Spleen (tissue), 7 donors: ENCODE results near the gene TCL1B.

Experiments
- POLR2A ChIP-seq, 3 donors: fragments of 450-650 bp; IDR thresholded peaks; one replicate each; pipeline ENCODE4 v1.5.1; 2017; ENCODE audit warnings: antibody characterized with exemption in 3 of 3, mild to moderate bottlenecking in 1 of 3
- TF ChIP-seq, protein P1 (sequence below), 11 experiments: fragments of 200-600 bp in 7 of 11; fragments of 450-650 bp in 4 of 11; sonication (generic) in 4 of 11; IDR thresholded peaks in 8 of 11; conservative IDR thresholded peaks in 3 of 11; 1 replicate in 7 of 11; 2 replicates in 4 of 11; pipeline versions ENCODE4 v1.4.0 to v1.8.0; 2016 to 2021; ENCODE audit warnings: antibody characterized with exemption in 11 of 11, inconsistent platforms in 4 of 11, mild to moderate bottlenecking in 1 of 11
- donor health status: DM: no; HTN: no; CAD: no; lungs with moderate emphysema.
- donor health status: DM: no; HTN: no; CAD: no.
- donor health status: DM: no; HTN: no; CAD: no.

DNA sequence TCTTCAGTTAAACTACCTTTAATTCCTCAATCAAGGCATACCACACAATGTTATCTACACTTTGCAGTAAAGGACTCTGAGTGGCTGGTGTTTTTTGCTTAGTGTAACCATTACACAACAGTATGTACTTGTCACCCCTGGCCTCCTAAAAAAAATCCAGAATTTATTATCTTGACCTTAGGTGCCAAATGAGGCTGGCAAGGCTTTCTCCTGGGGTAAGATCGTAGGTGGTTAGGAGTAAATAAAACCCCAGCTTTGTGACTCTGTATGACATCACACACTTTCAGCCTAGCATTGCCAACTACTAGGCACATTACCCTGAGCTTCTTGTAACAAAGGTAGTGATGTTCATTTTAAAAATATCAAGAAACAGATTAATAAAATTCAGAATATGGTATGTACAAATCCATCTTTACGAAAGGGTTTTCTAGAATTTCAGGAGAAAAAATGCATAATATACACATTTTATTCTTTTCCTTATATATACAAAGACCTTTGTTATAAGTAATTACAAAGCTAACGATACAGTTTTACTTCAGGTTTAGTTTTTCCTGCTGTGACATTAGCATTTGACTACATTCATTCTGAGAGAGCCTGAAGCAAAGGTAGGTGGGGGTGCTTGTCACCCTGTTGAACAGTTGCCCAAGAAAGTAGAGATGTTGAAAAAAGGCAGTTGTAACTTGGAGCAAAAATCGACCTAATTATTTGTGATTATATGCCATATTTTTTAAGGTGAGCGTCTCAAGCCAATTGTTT is 14.2 kb downstream of the TCL1B start:
- TF ChIP-seq, protein P1, sequence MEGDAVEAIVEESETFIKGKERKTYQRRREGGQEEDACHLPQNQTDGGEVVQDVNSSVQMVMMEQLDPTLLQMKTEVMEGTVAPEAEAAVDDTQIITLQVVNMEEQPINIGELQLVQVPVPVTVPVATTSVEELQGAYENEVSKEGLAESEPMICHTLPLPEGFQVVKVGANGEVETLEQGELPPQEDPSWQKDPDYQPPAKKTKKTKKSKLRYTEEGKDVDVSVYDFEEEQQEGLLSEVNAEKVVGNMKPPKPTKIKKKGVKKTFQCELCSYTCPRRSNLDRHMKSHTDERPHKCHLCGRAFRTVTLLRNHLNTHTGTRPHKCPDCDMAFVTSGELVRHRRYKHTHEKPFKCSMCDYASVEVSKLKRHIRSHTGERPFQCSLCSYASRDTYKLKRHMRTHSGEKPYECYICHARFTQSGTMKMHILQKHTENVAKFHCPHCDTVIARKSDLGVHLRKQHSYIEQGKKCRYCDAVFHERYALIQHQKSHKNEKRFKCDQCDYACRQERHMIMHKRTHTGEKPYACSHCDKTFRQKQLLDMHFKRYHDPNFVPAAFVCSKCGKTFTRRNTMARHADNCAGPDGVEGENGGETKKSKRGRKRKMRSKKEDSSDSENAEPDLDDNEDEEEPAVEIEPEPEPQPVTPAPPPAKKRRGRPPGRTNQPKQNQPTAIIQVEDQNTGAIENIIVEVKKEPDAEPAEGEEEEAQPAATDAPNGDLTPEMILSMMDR (IDR thresholded peaks at IDR 0.05 in 8 of 11, conservative IDR thresholded peaks at IDR 0.05 in 3 of 11) = no peak
- TF ChIP-seq POLR2A (IDR thresholded peaks at IDR 0.05) = no peak
